ENCODE measurements around the gene B4GALT5.

B4GALT5 gene

DNA sequence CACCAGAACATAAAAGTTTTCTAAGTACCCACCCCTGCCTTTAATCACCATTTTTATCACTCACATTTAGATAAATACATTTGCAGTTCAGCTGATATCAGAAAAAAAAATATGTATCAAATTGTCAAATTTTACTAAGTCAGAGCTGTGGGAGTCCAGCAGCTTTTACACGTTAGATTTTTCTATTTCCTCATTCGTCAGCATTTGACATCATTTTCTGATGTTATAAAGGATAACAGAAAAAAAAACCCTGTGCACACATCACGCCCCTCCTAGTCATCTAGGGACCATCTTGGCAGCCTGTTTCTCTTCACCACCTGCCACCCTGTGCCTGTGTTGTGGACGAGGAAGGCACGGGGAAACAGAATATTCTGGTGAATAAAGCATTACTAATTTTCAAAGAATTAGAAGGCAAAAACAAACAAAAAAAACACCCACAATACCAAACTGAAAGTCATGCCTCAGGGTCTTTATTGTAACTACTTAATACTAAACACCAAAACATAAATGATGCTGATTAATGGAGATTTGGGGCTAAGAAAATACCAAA, 12.4 kb downstream of the B4GALT5 start:
- H3K4me3 ChIP-seq (ENCODE audit: severe bottlenecking): no peak overlapping the region
- H3K36me3 ChIP-seq (ENCODE audit: low read depth): peaks cover 18% of the 10 kb centered on the region
- peaks cover 57% of the 10 kb centered on the region for H3K4me1 ChIP-seq (ENCODE audit: insufficient read depth, poor library complexity, severe bottlenecking)
- no peaks in the 10 kb centered on the region for H3K9me3 ChIP-seq (ENCODE audit: severe bottlenecking)
- DNase-seq (ENCODE audit: low spot score) (peak; percentile 71), ATAC-seq (ENCODE audit: low read depth) (peak; percentile 52)
- peak overlapping the region; percentile 75 for H3K27ac ChIP-seq (ENCODE audit: poor library complexity, severe bottlenecking)
- TF ChIP-seq, protein P1, sequence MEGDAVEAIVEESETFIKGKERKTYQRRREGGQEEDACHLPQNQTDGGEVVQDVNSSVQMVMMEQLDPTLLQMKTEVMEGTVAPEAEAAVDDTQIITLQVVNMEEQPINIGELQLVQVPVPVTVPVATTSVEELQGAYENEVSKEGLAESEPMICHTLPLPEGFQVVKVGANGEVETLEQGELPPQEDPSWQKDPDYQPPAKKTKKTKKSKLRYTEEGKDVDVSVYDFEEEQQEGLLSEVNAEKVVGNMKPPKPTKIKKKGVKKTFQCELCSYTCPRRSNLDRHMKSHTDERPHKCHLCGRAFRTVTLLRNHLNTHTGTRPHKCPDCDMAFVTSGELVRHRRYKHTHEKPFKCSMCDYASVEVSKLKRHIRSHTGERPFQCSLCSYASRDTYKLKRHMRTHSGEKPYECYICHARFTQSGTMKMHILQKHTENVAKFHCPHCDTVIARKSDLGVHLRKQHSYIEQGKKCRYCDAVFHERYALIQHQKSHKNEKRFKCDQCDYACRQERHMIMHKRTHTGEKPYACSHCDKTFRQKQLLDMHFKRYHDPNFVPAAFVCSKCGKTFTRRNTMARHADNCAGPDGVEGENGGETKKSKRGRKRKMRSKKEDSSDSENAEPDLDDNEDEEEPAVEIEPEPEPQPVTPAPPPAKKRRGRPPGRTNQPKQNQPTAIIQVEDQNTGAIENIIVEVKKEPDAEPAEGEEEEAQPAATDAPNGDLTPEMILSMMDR (IDR thresholded peaks at IDR 0.05; ENCODE audit: poor library complexity, severe bottlenecking): no peak
- H3K27me3 ChIP-seq (ENCODE audit: insufficient read depth, poor library complexity, severe bottlenecking): no peaks in the 10 kb centered on the region

DNA sequence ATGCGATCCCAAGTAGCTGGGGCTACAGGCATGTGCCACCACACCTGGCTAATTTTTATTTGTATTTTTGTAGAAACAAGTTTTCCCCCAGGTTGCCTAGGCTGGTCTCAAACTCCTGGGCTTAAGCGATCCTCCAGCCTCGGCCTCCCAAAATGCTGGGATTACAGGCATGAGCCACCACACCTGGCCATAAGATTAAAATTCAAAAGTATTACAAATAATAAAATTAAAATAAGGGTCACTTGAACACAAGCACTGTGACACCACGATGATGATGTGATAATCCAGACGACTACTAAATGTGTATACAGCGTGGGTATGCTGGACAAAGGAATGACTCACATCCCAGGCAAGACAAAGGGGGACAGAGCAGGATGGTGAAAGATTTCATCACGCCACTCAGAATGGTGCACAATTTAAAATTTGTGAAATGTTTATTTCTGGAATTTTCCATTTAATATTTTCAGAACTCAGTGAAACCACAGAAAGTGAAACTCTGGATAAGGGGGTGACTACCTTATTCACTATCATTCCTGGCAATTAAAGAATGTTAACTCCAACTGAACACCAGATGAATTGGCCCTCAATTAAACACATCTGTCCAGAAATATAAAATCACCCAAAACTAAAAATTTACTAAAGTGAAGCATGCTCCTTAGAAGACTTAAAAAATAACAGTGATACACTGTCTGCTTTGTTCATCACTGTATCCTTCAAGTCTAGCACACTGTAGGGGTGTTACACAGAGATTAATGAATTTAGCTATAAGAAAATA, 13.1 kb downstream of the B4GALT5 start:
- Histone ChIP-seq H3K4me1 (ENCODE audit: insufficient read depth, poor library complexity, severe bottlenecking) (peaks cover 64% of the 10 kb centered on the region), H3K27ac (ENCODE audit: poor library complexity, severe bottlenecking) (peak overlapping the region; percentile 75), H3K9me3 (ENCODE audit: severe bottlenecking) (no peaks in the 10 kb centered on the region), H3K4me3 (ENCODE audit: severe bottlenecking) (no peak overlapping the region), H3K36me3 (ENCODE audit: low read depth) (peaks cover 17% of the 10 kb centered on the region), H3K27me3 (ENCODE audit: insufficient read depth, poor library complexity, severe bottlenecking) (no peaks in the 10 kb centered on the region)
- ATAC-seq (ENCODE audit: low read depth) (peak; percentile 86), DNase-seq (ENCODE audit: low spot score) (peak; percentile 75)
- TF ChIP-seq, protein P1 (IDR thresholded peaks at IDR 0.05; ENCODE audit: poor library complexity, severe bottlenecking): no peak

DNA sequence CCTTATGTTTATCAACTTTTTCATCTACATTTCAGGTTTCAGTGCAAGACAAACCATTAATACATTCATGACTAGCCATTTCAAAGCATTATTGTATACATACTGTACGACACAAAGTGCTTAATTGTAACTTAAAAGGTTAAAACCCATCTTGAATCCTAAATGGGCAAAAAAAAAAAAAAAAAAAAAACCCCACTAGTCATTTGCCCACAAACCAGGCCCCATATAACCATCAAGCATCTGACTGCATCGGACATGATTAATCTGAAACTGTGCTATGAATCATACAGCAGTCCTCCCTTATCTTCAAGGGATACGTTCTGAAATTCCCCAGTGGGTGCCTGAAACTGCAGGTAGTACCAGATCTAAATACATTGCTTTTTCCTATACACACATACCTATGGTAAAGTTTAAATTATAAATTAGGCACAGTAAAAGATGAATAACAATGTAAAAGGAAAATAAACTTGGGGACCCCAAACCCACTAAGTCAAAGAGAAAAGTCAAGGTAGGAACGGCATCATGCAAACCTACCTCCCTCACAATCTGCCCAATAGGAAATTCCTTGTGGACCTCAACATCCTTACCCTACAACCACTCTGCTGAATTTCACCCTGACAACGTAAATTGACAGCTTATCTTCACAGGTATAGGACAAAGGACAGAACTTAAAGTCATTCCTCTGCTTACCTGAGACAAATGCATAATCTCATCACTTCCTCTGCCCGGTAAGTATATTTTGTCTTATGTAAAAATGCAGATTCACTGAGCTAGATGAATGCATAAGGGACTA, 14.3 kb downstream of the B4GALT5 start:
- peaks cover 73% of the 10 kb centered on the region for H3K4me1 ChIP-seq (ENCODE audit: insufficient read depth, poor library complexity, severe bottlenecking)

DNA sequence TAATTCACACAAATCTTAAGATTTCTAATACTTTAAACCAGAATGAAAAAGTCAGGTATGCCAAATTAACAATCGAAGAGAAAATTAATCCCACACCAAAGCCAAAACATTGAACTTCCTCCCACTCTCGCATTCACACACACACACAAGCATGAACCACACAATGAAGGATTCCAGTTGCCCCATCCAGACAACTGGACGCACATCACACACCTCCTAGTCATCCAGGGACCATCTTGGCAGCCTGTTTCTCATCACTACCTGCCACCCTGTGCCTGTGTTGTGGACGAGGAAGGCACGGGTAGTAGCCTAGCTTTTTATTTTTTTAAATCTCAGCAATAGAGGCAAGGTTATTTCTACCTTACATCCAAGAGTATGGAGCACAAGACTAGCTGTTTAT, 15.2 kb downstream of the B4GALT5 start:
- H3K27me3 ChIP-seq (ENCODE audit: insufficient read depth, poor library complexity, severe bottlenecking): no peaks in the 10 kb centered on the region
- no peak for DNase-seq (ENCODE audit: low spot score)
- no peak overlapping the region for H3K4me3 ChIP-seq (ENCODE audit: severe bottlenecking)
- peaks cover 82% of the 10 kb centered on the region for H3K4me1 ChIP-seq (ENCODE audit: insufficient read depth, poor library complexity, severe bottlenecking)
- ATAC-seq (ENCODE audit: low read depth): no peak
- no peak overlapping the region for H3K27ac ChIP-seq (ENCODE audit: poor library complexity, severe bottlenecking)
- H3K9me3 ChIP-seq (ENCODE audit: severe bottlenecking): no peaks in the 10 kb centered on the region
- TF ChIP-seq, protein P1 (IDR thresholded peaks at IDR 0.05; ENCODE audit: poor library complexity, severe bottlenecking): no peak
- peaks cover 14% of the 10 kb centered on the region for H3K36me3 ChIP-seq (ENCODE audit: low read depth)

More for the DNA sequence above, 14.3 kb downstream of the B4GALT5 start:
- Histone ChIP-seq H3K36me3 (ENCODE audit: low read depth) (peaks cover 14% of the 10 kb centered on the region), H3K27me3 (ENCODE audit: insufficient read depth, poor library complexity, severe bottlenecking) (no peaks in the 10 kb centered on the region), H3K27ac (ENCODE audit: poor library complexity, severe bottlenecking) (peak overlapping the region; percentile 75), H3K4me3 (ENCODE audit: severe bottlenecking) (no peak overlapping the region), H3K9me3 (ENCODE audit: severe bottlenecking) (no peaks in the 10 kb centered on the region)
- DNase-seq (ENCODE audit: low spot score) (peak; percentile 64), ATAC-seq (ENCODE audit: low read depth) (peak; percentile 83)
- TF ChIP-seq, protein P1 (IDR thresholded peaks at IDR 0.05; ENCODE audit: poor library complexity, severe bottlenecking): no peak
